CD4-positive, alpha-beta T cell (primary cell): ENCODE data around the gene ILRUN. TPM values are rescaled to one million over a fixed set of nuclear protein-coding genes. Genes with fewer than 3 reads are reported as not detected.

Source experiments
- ATAC-seq: fragments of 200-7000 bp; cut with Tn5 transposase; one replicate; pipeline ENCODE4 v1.10.0; 2022; ENCODE audit warnings: mild to moderate bottlenecking; ENCODE audit not compliant: poor library complexity
- CTCF ChIA-PET: fragments of 350-600 bp; sonication (Branson Sonifier 250); formaldehyde crosslinking; loops from one replicate; lab custom pipeline; 2021; ENCODE audit warnings: antibody characterized with exemption, inconsistent platforms; lab: Charles Lee
- POLR2A ChIA-PET: fragments of 350-600 bp; sonication (Branson Sonifier 250); formaldehyde crosslinking; loops from one replicate; lab custom pipeline; 2021; ENCODE audit warnings: antibody characterized with exemption, inconsistent platforms; lab: Charles Lee
- DNase-seq, 14 experiments: peaks; one replicate each; pipeline ENCODE4 v3.0.0-alpha.2; 2013 to 2020; ENCODE audit warnings: mixed read lengths in 2 of 14
- H3K27ac ChIP-seq, 2 donors: one replicate each; pipeline versions ENCODE4 v1.5.1 to v1.7.0; 2013; ENCODE audit warnings: low read length in 2 of 2, low read depth in 1 of 2, mild to moderate bottlenecking in 1 of 2
- H3K27me3 ChIP-seq, 2 experiments: 1 replicate in 1 of 2; 2 replicates in 1 of 2; pipeline versions ENCODE4 v1.6.1 to v1.7.0; 2013; ENCODE audit warnings: low read length in 2 of 2, control low read depth in 1 of 2, mild to moderate bottlenecking in 1 of 2, moderate library complexity in 1 of 2; ENCODE audit not compliant: insufficient read depth in 2 of 2, control insufficient read depth in 1 of 2
- H3K36me3 ChIP-seq: one replicate; pipeline ENCODE4 v1.6.1; 2013; ENCODE audit warnings: low read length, control low read depth; ENCODE audit not compliant: insufficient read depth
- H3K4me1 ChIP-seq: one replicate; pipeline ENCODE4 v1.6.1; 2013; ENCODE audit warnings: low read length, control low read depth; ENCODE audit not compliant: insufficient read depth
- H3K4me3 ChIP-seq: one replicate; pipeline ENCODE4 v1.5.1; 2013; ENCODE audit warnings: mild to moderate bottlenecking, low read length, moderate library complexity
- H3K9me3 ChIP-seq, 2 experiments: 1 replicate in 1 of 2; 2 replicates in 1 of 2; pipeline versions ENCODE4 v1.6.1 to v1.7.0; 2013; ENCODE audit warnings: low read length in 2 of 2, mild to moderate bottlenecking in 2 of 2, control low read depth in 1 of 2, moderate library complexity in 1 of 2; ENCODE audit not compliant: control insufficient read depth in 1 of 2, insufficient read depth in 1 of 2
- H3K27ac Mint-ChIP-seq: one replicate; pipeline ENCODE4 v1.8.0; 2020; ENCODE audit warnings: mixed read lengths
- H3K27me3 Mint-ChIP-seq: one replicate; pipeline ENCODE4 v1.8.0; 2021; ENCODE audit warnings: mixed read lengths
- H3K36me3 Mint-ChIP-seq: one replicate; pipeline ENCODE4 v1.8.0; 2021; ENCODE audit warnings: low read depth, mixed read lengths
- H3K4me1 Mint-ChIP-seq: one replicate; pipeline ENCODE4 v1.8.0; 2021; ENCODE audit warnings: low read depth, mixed read lengths
- H3K4me3 Mint-ChIP-seq: one replicate; pipeline ENCODE4 v1.8.0; 2020; ENCODE audit warnings: mild to moderate bottlenecking, mixed read lengths
- H3K9me3 Mint-ChIP-seq: one replicate; pipeline ENCODE4 v1.8.0; 2020; ENCODE audit warnings: mixed read lengths
- CTCF ChIP-seq: fragments of 200-600 bp; IDR thresholded peaks from one replicate; pipeline ENCODE4 v1.8.0; 2022; ENCODE audit warnings: antibody characterized with exemption, mild to moderate bottlenecking
- intact Hi-C, 2 experiments: fragments of 100-400 bp; cut with DNase I in 1 of 2; cut with micrococcal nuclease in 1 of 2; formaldehyde crosslinking; loops; one replicate each; pipeline versions ENCODE4 v1.15.1 to v1.9.0; 2023 to 2025; cut with DNase I, micrococcal nuclease
- total RNA-seq, 174 experiments: library from RNA in 2 of 174; stranded (reverse) in 2 of 174; gene quantifications; one replicate each; pipeline ENCODE4 v1.2.3 and lab custom pipeline; 2021 to 2026

Gene ILRUN
- total RNA-seq, 2 experiments from 2014 or later = 44.9 to 49.4 TPM

GRCh38 chr6:34697904-34698559, 1.5 kb upstream of the ILRUN start:
- CTCF ChIA-PET = interaction anchor here (1.0 kb wide), 1 partner anchor 89 kb away, joined by 4 read pairs; no protein-coding TSS in a partner anchor
- Mint-ChIP-seq H3K4me3 (peak overlapping the region; percentile 98), H3K27me3 (no peaks in the 10 kb centered on the region), H3K27ac (peak overlapping the region; percentile 98), H3K36me3 (peaks cover 29% of the 10 kb centered on the region), H3K4me1 (peaks cover 43% of the 10 kb centered on the region), H3K9me3 (no peaks in the 10 kb centered on the region)
- Histone ChIP-seq H3K4me1 (peaks cover 32% of the 10 kb centered on the region), H3K4me3 (peak overlapping the region; percentile 99), H3K27me3 (no peaks in the 10 kb centered on the region), H3K9me3 (no peaks in the 10 kb centered on the region), H3K27ac (peak overlapping the region in 1 of 2 donors; percentile 75), H3K36me3 (peaks cover 3% of the 10 kb centered on the region)
- DNase-seq = peak in 1 of 14 experiments; percentile 17
- intact Hi-C loops = loop anchor here (1.0 to 10.0 kb wide), 7 partner anchors 25 to 451 kb away; partner anchors contain the start of genes ANKS1A (in 1 of the 2), NUDT3 (in 1 of the 2), SMIM29 (in 1 of the 2) and SNRPC (in 1 of the 2)
- ATAC-seq = no peak
- TF ChIP-seq CTCF = no peak
- POLR2A ChIA-PET = interaction anchor here (2.9 kb wide), 1 partner anchor 24 kb away, joined by 39 read pairs; no protein-coding TSS in a partner anchor

GRCh38 chr6:34697544-34697836, 923 bp upstream of the ILRUN start:
- Mint-ChIP-seq H3K36me3 (peaks cover 31% of the 10 kb centered on the region), H3K4me3 (peak overlapping the region; percentile 98), H3K4me1 (peaks cover 47% of the 10 kb centered on the region), H3K27me3 (no peaks in the 10 kb centered on the region), H3K9me3 (no peaks in the 10 kb centered on the region), H3K27ac (peak overlapping the region; percentile 98)
- Histone ChIP-seq H3K4me3 (peak overlapping the region; percentile 99), H3K27ac (peak overlapping the region; percentile 75 to 87), H3K27me3 (no peaks in the 10 kb centered on the region), H3K36me3 (peaks cover 4% of the 10 kb centered on the region), H3K4me1 (peaks cover 32% of the 10 kb centered on the region), H3K9me3 (no peaks in the 10 kb centered on the region)
- ATAC-seq (no peak), DNase-seq (peak in 1 of 14 experiments; percentile 25)
- POLR2A ChIA-PET = interaction anchor here (2.3 to 2.9 kb wide), 2 partner anchors 23 to 94 kb away, joined by 7 to 39 read pairs; partner anchors contain the start of gene BLTP3A
- CTCF ChIA-PET = interaction anchor here (1.0 kb wide), 1 partner anchor 88 kb away, joined by 4 read pairs; no protein-coding TSS in a partner anchor
- intact Hi-C loops = loop anchor here (1.0 to 10.0 kb wide), 7 partner anchors 25 to 450 kb away; partner anchors contain the start of genes ANKS1A (in 1 of the 2), NUDT3 (in 1 of the 2), SMIM29 (in 1 of the 2) and SNRPC (in 1 of the 2)
- no peak for TF ChIP-seq CTCF

GRCh38 chr6:34696189-34696738, 303 bp downstream of the ILRUN start:
- peak overlapping the region; percentile 98 for H3K27ac Mint-ChIP-seq
- peaks cover 31% of the 10 kb centered on the region for H3K36me3 Mint-ChIP-seq
- H3K4me3 Mint-ChIP-seq = peak overlapping the region; percentile 98
- ATAC-seq (no peak), DNase-seq (peak in 1 of 14 experiments; percentile 3)
- H3K27ac ChIP-seq = peak overlapping the region; percentile 80 to 83
- intact Hi-C loops = loop anchor here (1.0 to 10.0 kb wide), 8 partner anchors 23 to 449 kb away; partner anchors contain the start of genes ANKS1A (in 1 of the 2), NUDT3 (in 1 of the 2), SMIM29 (in 1 of the 2) and SNRPC (in 1 of the 2)
- no peaks in the 10 kb centered on the region for H3K27me3 Mint-ChIP-seq
- no peaks in the 10 kb centered on the region for H3K27me3 ChIP-seq
- peak overlapping the region; percentile 99 for H3K4me3 ChIP-seq
- TF ChIP-seq CTCF = no peak
- CTCF ChIA-PET = interaction anchor here (0.7 to 0.8 kb wide), 2 partner anchors 87 to 96 kb away, joined by 3 read pairs; partner anchors contain the start of gene BLTP3A
- no peaks in the 10 kb centered on the region for H3K9me3 Mint-ChIP-seq
- H3K4me1 Mint-ChIP-seq = peaks cover 55% of the 10 kb centered on the region
- H3K4me1 ChIP-seq = peaks cover 40% of the 10 kb centered on the region
- peaks cover 7% of the 10 kb centered on the region for H3K36me3 ChIP-seq
- H3K9me3 ChIP-seq = no peaks in the 10 kb centered on the region
- POLR2A ChIA-PET = interaction anchor here (0.6 to 2.9 kb wide), 12 partner anchors 18 to 755 kb away, joined by 3 to 39 read pairs (median 4); partner anchors contain the start of genes BLTP3A, SNRPC and TAF11
